HCT116 (cell line): ENCODE results near the gene KIAA0232. TPM values are rescaled to one million over a fixed set of nuclear protein-coding genes. Genes with fewer than 3 reads are reported as not detected.

ENCODE experiments used
- ATAC-seq: fragments of 200-7000 bp; cut with Tn5 transposase; 2 replicates; pipeline ENCODE4 v1.9.1; 2020; ENCODE audit warnings: mild to moderate bottlenecking, moderate library complexity
- BruUV-seq: library from RNA; stranded (reverse); fragments of 400-500 nt; replicated peaks from 2 replicates; lab custom pipeline; 2021; lab: Mats Ljungman, UMichigan
- CTCF ChIA-PET: fragments of 300-600 bp; sonication (Branson Sonifier 250); formaldehyde crosslinking; loops from one replicate; lab custom pipeline; 2021; ENCODE audit warnings: antibody characterized with exemption; lab: Charles Lee
- POLR2A ChIA-PET: fragments of 300-600, 350-600 bp; sonication (Branson Sonifier 250); formaldehyde crosslinking; loops from one replicate; lab custom pipeline; 2021; ENCODE audit warnings: antibody characterized with exemption; lab: Charles Lee
- RAD21 ChIA-PET, 2 experiments: fragments of 300-600 bp; sonication (Branson Sonifier 250); formaldehyde crosslinking; loops; one replicate each; lab custom pipeline; 2023; ENCODE audit warnings: low total read pairs in 2 of 2; ENCODE audit not compliant: uncharacterized antibody in 2 of 2, unreplicated experiment in 2 of 2, low non-redundant PET in 1 of 2; lab: Charles Lee
- DNase-seq: peaks from one replicate; pipeline ENCODE4 v3.0.0-alpha.2; 2010; ENCODE audit warnings: low read depth, low spot score
- H2AFZ ChIP-seq: fragments of 200-600 bp; shearing (Covaris generic), sonication (generic); 2 replicates; pipeline ENCODE4 v1.6.1; 2017; ENCODE audit warnings: low read depth, mixed run types, mixed read lengths, antibody characterized with exemption, low read length; ENCODE audit not compliant: poor library complexity, severe bottlenecking
- H3K27ac ChIP-seq: 2 replicates; pipeline ENCODE4 v1.5.1; 2012; ENCODE audit warnings: low read depth, low read length
- H3K27me3 ChIP-seq: fragments of 200-600 bp; sonication (generic); 2 replicates; pipeline ENCODE4 v1.6.1; 2016; ENCODE audit warnings: mixed run types, low read length, mixed read lengths; ENCODE audit not compliant: insufficient read depth
- H3K36me3 ChIP-seq, 2 experiments: fragments of 200-500 bp in 1 of 2; fragments of 200-600 bp in 1 of 2; sonication (Bioruptor generic) in 1 of 2; sonication (generic) in 1 of 2; 2 replicates each; pipeline versions ENCODE4 v1.5.1 to v1.6.1; 2014 to 2016; ENCODE audit warnings: low read length in 2 of 2, inconsistent platforms in 1 of 2, mixed read lengths in 1 of 2, mixed run types in 1 of 2; ENCODE audit not compliant: insufficient read depth in 2 of 2, control insufficient read depth in 1 of 2
- H3K4me1 ChIP-seq, 2 experiments: fragments of 200-600 bp in 1 of 2; sonication (generic) in 1 of 2; 2 replicates each; pipeline versions ENCODE4 v1.5.1 to v1.6.1; 2012 to 2017; ENCODE audit warnings: low read length in 2 of 2, inconsistent platforms in 1 of 2, mild to moderate bottlenecking in 1 of 2, mixed read lengths in 1 of 2, mixed run types in 1 of 2, moderate library complexity in 1 of 2; ENCODE audit not compliant: insufficient read depth in 2 of 2, control insufficient read depth in 1 of 2
- H3K4me2 ChIP-seq: fragments of 200-600 bp; sonication (generic); 2 replicates; pipeline ENCODE4 v1.6.1; 2017; ENCODE audit warnings: mixed run types, low read length, mixed read lengths
- H3K4me3 ChIP-seq, 2 experiments: fragments of 200-600 bp in 1 of 2; sonication (generic) in 1 of 2; replicated peaks in 1 of 2; 2 replicates each; pipeline ENCODE4 v1.5.1; 2011 to 2016; ENCODE audit warnings: low read length in 2 of 2, control low read depth in 1 of 2, low read depth in 1 of 2, mild to moderate bottlenecking in 1 of 2, mixed read lengths in 1 of 2, mixed run types in 1 of 2
- H3K79me2 ChIP-seq: fragments of 200-600 bp; sonication (generic); 2 replicates; pipeline ENCODE4 v1.6.1; 2017; ENCODE audit warnings: mild to moderate bottlenecking, mixed run types, low read length, moderate library complexity, mixed read lengths; ENCODE audit not compliant: insufficient read depth
- H3K9ac ChIP-seq: fragments of 200-600 bp; sonication (generic); 2 replicates; pipeline ENCODE4 v1.6.1; 2016; ENCODE audit warnings: low read length, mixed read lengths
- H3K9me2 ChIP-seq: fragments of 200-600 bp; sonication (generic), shearing (Covaris generic); 2 replicates; pipeline ENCODE4 v1.6.1; 2017; ENCODE audit warnings: mixed run types, mild to moderate bottlenecking, moderate library complexity; ENCODE audit not compliant: insufficient read depth
- H3K9me3 ChIP-seq, 2 experiments: fragments of 200-500 bp in 1 of 2; fragments of 200-600 bp in 1 of 2; sonication (Bioruptor generic) in 1 of 2; sonication (generic) in 1 of 2; 2 replicates each; pipeline ENCODE4 v1.6.1; 2014 to 2017; ENCODE audit warnings: low read length in 2 of 2, mixed read lengths in 2 of 2, inconsistent platforms in 1 of 2, low read depth in 1 of 2, mild to moderate bottlenecking in 1 of 2, mixed run types in 1 of 2, moderate library complexity in 1 of 2; ENCODE audit not compliant: control insufficient read depth in 1 of 2, insufficient read depth in 1 of 2
- H4K20me1 ChIP-seq: fragments of 200-600 bp; sonication (generic), shearing (Covaris generic); 2 replicates; pipeline ENCODE4 v1.6.1; 2017; ENCODE audit warnings: mixed run types, mild to moderate bottlenecking, moderate library complexity; ENCODE audit not compliant: insufficient read depth
- ATF3 ChIP-seq: IDR thresholded peaks from 2 replicates; pipeline ENCODE4 v1.6.1; 2012
- CBX3 ChIP-seq: IDR thresholded peaks from 2 replicates; pipeline ENCODE4 v1.6.1; 2012; ENCODE audit warnings: low read depth
- CEBPB ChIP-seq: IDR thresholded peaks from 2 replicates; pipeline ENCODE4 v1.6.1; 2012; ENCODE audit warnings: low read depth
- CTCF ChIP-seq, 3 experiments: fragments of 200-600 bp in 1 of 3; sonication (generic) in 1 of 3; IDR thresholded peaks in 2 of 3; conservative IDR thresholded peaks in 1 of 3; 2 replicates each; pipeline ENCODE4 v1.5.1; 2012 to 2017; ENCODE audit warnings: low read depth in 2 of 3, low read length in 2 of 3, antibody characterized with exemption in 1 of 3, borderline replicate concordance in 1 of 3, control low read depth in 1 of 3, mild to moderate bottlenecking in 1 of 3, mixed read lengths in 1 of 3, mixed run types in 1 of 3, moderate library complexity in 1 of 3; ENCODE audit not compliant: insufficient read depth in 1 of 3
- EGR1 ChIP-seq: IDR thresholded peaks from 2 replicates; pipeline ENCODE4 v1.6.1; 2012; ENCODE audit warnings: low read depth
- ELF1 ChIP-seq: IDR thresholded peaks from 2 replicates; pipeline ENCODE4 v1.6.1; 2012; ENCODE audit warnings: low read depth, borderline replicate concordance
- EZH2 ChIP-seq: fragments of 200-600 bp; sonication (generic); IDR thresholded peaks from 2 replicates; pipeline ENCODE4 v1.6.1; 2017; ENCODE audit warnings: antibody characterized with exemption, mixed run types
- FOSL1 ChIP-seq: IDR thresholded peaks from 2 replicates; pipeline ENCODE4 v1.6.1; 2012; ENCODE audit warnings: low read depth
- MAX ChIP-seq: IDR thresholded peaks from 2 replicates; pipeline ENCODE4 v1.6.1; 2012
- POLR2A ChIP-seq: IDR thresholded peaks from 2 replicates; pipeline ENCODE4 v1.7.0; 2011; ENCODE audit warnings: borderline replicate concordance; ENCODE audit not compliant: insufficient read depth, insufficient read length; ENCODE audit errors: extremely low read depth
- RAD21 ChIP-seq: IDR thresholded peaks from 2 replicates; pipeline ENCODE4 v1.6.1; 2012; ENCODE audit warnings: low read depth, mild to moderate bottlenecking
- SIN3A ChIP-seq: IDR thresholded peaks from 2 replicates; pipeline ENCODE4 v1.6.1; 2012; ENCODE audit warnings: low read depth
- SP1 ChIP-seq: IDR thresholded peaks from 2 replicates; pipeline ENCODE4 v1.6.1; 2012; ENCODE audit warnings: low read depth
- TCF7L2 ChIP-seq: IDR thresholded peaks from 2 replicates; pipeline ENCODE4 v1.7.0; 2011; ENCODE audit warnings: borderline replicate concordance, inconsistent platforms; ENCODE audit not compliant: insufficient read depth, insufficient read length; ENCODE audit errors: extremely low read depth
- YY1 ChIP-seq: IDR thresholded peaks from 2 replicates; pipeline ENCODE4 v1.6.1; 2011; ENCODE audit warnings: low read length, low read depth, moderate library complexity, mild to moderate bottlenecking; ENCODE audit not compliant: insufficient replicate concordance; ENCODE audit errors: extremely low read depth
- ZBTB33 ChIP-seq: IDR thresholded peaks from 2 replicates; pipeline ENCODE4 v1.6.1; 2011; ENCODE audit warnings: mild to moderate bottlenecking, low read length, moderate library complexity; ENCODE audit not compliant: insufficient replicate concordance; ENCODE audit errors: extremely low read depth
- ZFX ChIP-seq: fragments of 450-650 bp; IDR thresholded peaks from 2 replicates; pipeline ENCODE4 v1.6.1; 2017
- ZNF274 ChIP-seq: fragments of 200-500 bp; sonication (Bioruptor generic); IDR thresholded peaks from 2 replicates; pipeline ENCODE4 v1.6.1; 2014; ENCODE audit warnings: mild to moderate bottlenecking, low read depth, low read length, inconsistent platforms
- intact Hi-C: fragments of 100-400 bp; cut with micrococcal nuclease; formaldehyde crosslinking; loops from 2 replicates; pipeline ENCODE4 v1.10.0; 2022
- total RNA-seq: library from RNA; stranded (reverse); gene quantifications from one replicate; pipeline ENCODE4 v1.2.1, GENCODE V29; 2021; ENCODE audit not compliant: unreplicated experiment
- TF ChIP-seq, protein P1 (sequence below): IDR thresholded peaks from 2 replicates; pipeline ENCODE4 v1.6.1; 2012; ENCODE audit warnings: low read depth

The KIAA0232 gene
- total RNA-seq, 1 experiment from 2014 or later, result 18.1 TPM

GRCh38 chr4:6929339-6929811 is 146.8 kb downstream of the KIAA0232 start:
- Histone ChIP-seq H2AFZ (no peak overlapping the region), H3K4me2 (no peak overlapping the region), H4K20me1 (no peaks in the 10 kb centered on the region), H3K9ac (no peak overlapping the region), H3K27ac (no peak overlapping the region), H3K9me3 (no peaks in the 10 kb centered on the region), H3K9me2 (no peaks in the 10 kb centered on the region), H3K79me2 (peaks cover 29% of the 10 kb centered on the region), H3K4me1 (peaks cover 0 to 9% of the 10 kb centered on the region in 2 experiments; a peak in 1 of 4 replicates), H3K4me3 (no peak overlapping the region), H3K36me3 (peaks cover 2 to 8% of the 10 kb centered on the region in 2 experiments; a peak in 1 of 4 replicates), H3K27me3 (no peaks in the 10 kb centered on the region)
- ATAC-seq (no peak), DNase-seq (no peak)
- ChIA-PET POLR2A (no interaction called here), CTCF (interaction anchor here (1.1 kb wide), 1 partner anchor 210 kb away, joined by 3 read pairs; no protein-coding TSS in a partner anchor), RAD21 (no interaction called here)
- no peak for TF ChIP-seq EGR1
- no peak for TF ChIP-seq MAX
- TF ChIP-seq ZFX, result no peak
- TF ChIP-seq YY1, result no peak
- TF ChIP-seq TCF7L2, result no peak
- no peak for TF ChIP-seq SP1
- no peak for TF ChIP-seq SIN3A
- TF ChIP-seq FOSL1, result no peak
- no peak for TF ChIP-seq ATF3
- no peak for TF ChIP-seq EZH2
- TF ChIP-seq RAD21, result no peak
- no peak for TF ChIP-seq ELF1
- TF ChIP-seq ZNF274, result no peak
- TF ChIP-seq, protein P1, sequence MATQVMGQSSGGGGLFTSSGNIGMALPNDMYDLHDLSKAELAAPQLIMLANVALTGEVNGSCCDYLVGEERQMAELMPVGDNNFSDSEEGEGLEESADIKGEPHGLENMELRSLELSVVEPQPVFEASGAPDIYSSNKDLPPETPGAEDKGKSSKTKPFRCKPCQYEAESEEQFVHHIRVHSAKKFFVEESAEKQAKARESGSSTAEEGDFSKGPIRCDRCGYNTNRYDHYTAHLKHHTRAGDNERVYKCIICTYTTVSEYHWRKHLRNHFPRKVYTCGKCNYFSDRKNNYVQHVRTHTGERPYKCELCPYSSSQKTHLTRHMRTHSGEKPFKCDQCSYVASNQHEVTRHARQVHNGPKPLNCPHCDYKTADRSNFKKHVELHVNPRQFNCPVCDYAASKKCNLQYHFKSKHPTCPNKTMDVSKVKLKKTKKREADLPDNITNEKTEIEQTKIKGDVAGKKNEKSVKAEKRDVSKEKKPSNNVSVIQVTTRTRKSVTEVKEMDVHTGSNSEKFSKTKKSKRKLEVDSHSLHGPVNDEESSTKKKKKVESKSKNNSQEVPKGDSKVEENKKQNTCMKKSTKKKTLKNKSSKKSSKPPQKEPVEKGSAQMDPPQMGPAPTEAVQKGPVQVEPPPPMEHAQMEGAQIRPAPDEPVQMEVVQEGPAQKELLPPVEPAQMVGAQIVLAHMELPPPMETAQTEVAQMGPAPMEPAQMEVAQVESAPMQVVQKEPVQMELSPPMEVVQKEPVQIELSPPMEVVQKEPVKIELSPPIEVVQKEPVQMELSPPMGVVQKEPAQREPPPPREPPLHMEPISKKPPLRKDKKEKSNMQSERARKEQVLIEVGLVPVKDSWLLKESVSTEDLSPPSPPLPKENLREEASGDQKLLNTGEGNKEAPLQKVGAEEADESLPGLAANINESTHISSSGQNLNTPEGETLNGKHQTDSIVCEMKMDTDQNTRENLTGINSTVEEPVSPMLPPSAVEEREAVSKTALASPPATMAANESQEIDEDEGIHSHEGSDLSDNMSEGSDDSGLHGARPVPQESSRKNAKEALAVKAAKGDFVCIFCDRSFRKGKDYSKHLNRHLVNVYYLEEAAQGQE, result no peak
- TF ChIP-seq ZBTB33, result no peak
- no peak for TF ChIP-seq POLR2A
- TF ChIP-seq CBX3, result no peak
- TF ChIP-seq CTCF (IDR thresholded peaks at IDR 0.05 in 2 of 3, conservative IDR thresholded peaks at IDR 0.05 in 1 of 3; ENCODE audit: borderline replicate concordance in 1 of 3, insufficient read depth in 1 of 3, low read depth in 2 of 3, low read length in 2 of 3), result no peak
- TF ChIP-seq CEBPB, result no peak
- intact Hi-C loops, result no loop called here
- no TSS peak for BruUV-seq
